ENCODE results near the gene CISTR.

DNA sequence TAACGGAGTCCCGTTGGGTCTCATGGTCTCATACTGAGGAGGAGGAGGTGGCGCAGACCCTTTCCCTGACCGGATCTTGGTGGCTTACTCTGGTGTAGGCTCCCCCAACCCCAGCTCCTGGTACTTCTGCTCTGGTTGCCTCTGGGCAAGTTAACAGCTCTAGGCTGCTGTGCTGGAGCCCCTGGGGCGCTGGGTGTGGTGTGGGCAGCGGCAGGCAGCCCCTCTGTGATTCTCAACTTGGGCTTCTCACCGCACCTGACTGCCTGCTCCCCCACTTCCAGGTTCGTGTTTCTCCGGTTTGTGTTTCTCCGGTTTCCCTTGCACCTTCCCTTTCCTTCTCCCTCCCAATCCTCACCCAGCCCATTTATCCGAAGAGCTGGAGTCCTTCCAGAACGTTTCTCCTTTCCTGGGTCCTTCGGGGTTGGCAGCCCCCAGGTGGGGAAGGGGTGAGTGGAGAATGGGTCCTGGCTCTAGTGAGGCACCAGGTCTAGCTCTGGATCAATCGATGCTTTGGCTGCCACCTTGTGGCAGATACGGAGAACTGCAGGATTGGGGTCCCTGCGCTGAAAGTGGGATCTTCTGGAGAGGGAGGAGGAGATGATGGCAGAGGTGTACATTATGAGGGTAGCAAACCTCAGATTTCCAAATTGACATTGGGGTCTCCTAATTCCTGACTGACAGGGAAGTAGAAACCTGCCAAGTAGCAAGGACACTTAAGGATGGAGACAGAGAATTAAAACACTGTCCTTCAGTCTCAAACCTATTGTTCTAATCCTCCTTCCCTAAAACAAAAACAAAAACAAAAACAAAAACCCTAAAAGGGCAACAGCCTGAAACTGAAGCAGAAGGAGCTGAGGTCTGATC lies 8.3 kb downstream of the CISTR start:
- TF ChIP-seq ZNF274 (IDR thresholded peaks at IDR 0.05; ENCODE audit: low read depth, low read length) = no peak
- no peak for TF ChIP-seq YY1 (IDR thresholded peaks at IDR 0.05; ENCODE audit: insufficient read depth, insufficient read length)

Measured in NT2/D1 (cell line).